Measurements from ENCODE around the gene FBXO3. TPM values are rescaled to one million over a fixed set of nuclear protein-coding genes. Genes with fewer than 3 reads are reported as not detected.

The FBXO3 gene
- total and polyA plus RNA-seq, 2 donors from 2014 or later: 27.5 to 40.4 TPM

GRCh38 chr11:33772870-33773269 is 1.4 kb downstream of the FBXO3 start:
- Histone ChIP-seq H3K27me3 (ENCODE audit: control insufficient read depth, insufficient read depth, low read length) (no peaks in the 10 kb centered on the region), H3K27ac (ENCODE audit: low read depth in 2 of 2, low read length in 2 of 2) (no peak overlapping the region), H3K4me1 (ENCODE audit: control insufficient read depth in 2 of 3, insufficient read depth in 2 of 3, low read depth in 1 of 3, low read length in 3 of 3) (peaks cover 0 to 26% (median 18%) of the 10 kb centered on the region in 3 donors), H3K9me3 (ENCODE audit: control insufficient read depth in 2 of 3, insufficient read depth in 1 of 3, low read length in 3 of 3) (no peaks in the 10 kb centered on the region), H3K36me3 (ENCODE audit: control insufficient read depth in 2 of 3, insufficient read depth in 3 of 3, low read length in 3 of 3) (peaks cover 4 to 10% (median 9%) of the 10 kb centered on the region in 3 donors), H3K4me3 (ENCODE audit: low read length in 3 of 3) (peak overlapping the region in 2 of 3 donors; percentile 88 to 96), H3K9ac (ENCODE audit: low read length in 3 of 3) (no peak overlapping the region)
- intact Hi-C loops (cut with DNase I): no loop called here
- FAIRE-seq (no peak), DNase-seq (no peak)
- TF ChIP-seq, protein P1, sequence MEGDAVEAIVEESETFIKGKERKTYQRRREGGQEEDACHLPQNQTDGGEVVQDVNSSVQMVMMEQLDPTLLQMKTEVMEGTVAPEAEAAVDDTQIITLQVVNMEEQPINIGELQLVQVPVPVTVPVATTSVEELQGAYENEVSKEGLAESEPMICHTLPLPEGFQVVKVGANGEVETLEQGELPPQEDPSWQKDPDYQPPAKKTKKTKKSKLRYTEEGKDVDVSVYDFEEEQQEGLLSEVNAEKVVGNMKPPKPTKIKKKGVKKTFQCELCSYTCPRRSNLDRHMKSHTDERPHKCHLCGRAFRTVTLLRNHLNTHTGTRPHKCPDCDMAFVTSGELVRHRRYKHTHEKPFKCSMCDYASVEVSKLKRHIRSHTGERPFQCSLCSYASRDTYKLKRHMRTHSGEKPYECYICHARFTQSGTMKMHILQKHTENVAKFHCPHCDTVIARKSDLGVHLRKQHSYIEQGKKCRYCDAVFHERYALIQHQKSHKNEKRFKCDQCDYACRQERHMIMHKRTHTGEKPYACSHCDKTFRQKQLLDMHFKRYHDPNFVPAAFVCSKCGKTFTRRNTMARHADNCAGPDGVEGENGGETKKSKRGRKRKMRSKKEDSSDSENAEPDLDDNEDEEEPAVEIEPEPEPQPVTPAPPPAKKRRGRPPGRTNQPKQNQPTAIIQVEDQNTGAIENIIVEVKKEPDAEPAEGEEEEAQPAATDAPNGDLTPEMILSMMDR (IDR thresholded peaks at IDR 0.05; ENCODE audit: borderline replicate concordance, extremely low read depth, insufficient read depth): no peak

GRCh38 chr11:33772300-33772699 is 2.0 kb downstream of the FBXO3 start:
- peaks cover 4 to 13% (median 13%) of the 10 kb centered on the region in 3 donors for H3K36me3 ChIP-seq (ENCODE audit: control insufficient read depth in 2 of 3, insufficient read depth in 3 of 3, low read length in 3 of 3)
- H3K9me3 ChIP-seq (ENCODE audit: control insufficient read depth in 2 of 3, insufficient read depth in 1 of 3, low read length in 3 of 3): no peaks in the 10 kb centered on the region
- H3K4me1 ChIP-seq (ENCODE audit: control insufficient read depth in 2 of 3, insufficient read depth in 2 of 3, low read depth in 1 of 3, low read length in 3 of 3): peaks cover 0 to 26% (median 18%) of the 10 kb centered on the region in 3 donors
- no peak overlapping the region for H3K9ac ChIP-seq (ENCODE audit: low read length in 3 of 3)
- FAIRE-seq (no peak), DNase-seq (no peak)
- H3K4me3 ChIP-seq (ENCODE audit: low read length in 3 of 3): peak overlapping the region in 1 of 3 donors; percentile 88
- intact Hi-C loops (cut with DNase I): no loop called here
- TF ChIP-seq, protein P1 (IDR thresholded peaks at IDR 0.05; ENCODE audit: borderline replicate concordance, extremely low read depth, insufficient read depth): no peak
- no peak overlapping the region for H3K27ac ChIP-seq (ENCODE audit: low read depth in 2 of 2, low read length in 2 of 2)
- no peaks in the 10 kb centered on the region for H3K27me3 ChIP-seq (ENCODE audit: control insufficient read depth, insufficient read depth, low read length)

DNA sequence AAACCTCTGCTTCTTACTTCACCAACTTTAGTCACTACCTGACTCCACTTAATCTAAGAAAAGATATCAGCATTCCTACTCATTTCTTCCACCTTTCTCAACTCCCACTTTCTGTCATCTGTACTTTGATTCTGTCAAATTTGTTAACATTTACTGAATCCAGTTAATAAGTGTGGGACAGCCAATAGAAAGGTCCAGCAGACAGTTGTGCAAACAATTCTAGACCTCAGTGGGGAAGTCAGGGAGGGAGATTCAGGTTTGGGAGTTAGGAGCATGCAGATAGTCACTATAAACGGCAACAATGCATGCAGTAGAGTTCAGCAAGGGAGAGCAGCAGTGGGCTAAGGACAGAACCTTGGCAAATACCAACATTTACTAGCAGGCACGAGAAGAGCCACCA is 4.1 kb downstream of the FBXO3 start:
- FAIRE-seq: peak; percentile 56
- H3K9ac ChIP-seq (ENCODE audit: low read length in 3 of 3): no peak overlapping the region
- TF ChIP-seq, protein P1 (IDR thresholded peaks at IDR 0.05; ENCODE audit: borderline replicate concordance, extremely low read depth, insufficient read depth): no peak
- no peak for DNase-seq
- peaks cover 7 to 25% (median 21%) of the 10 kb centered on the region in 3 donors for H3K36me3 ChIP-seq (ENCODE audit: control insufficient read depth in 2 of 3, insufficient read depth in 3 of 3, low read length in 3 of 3)
- no peak overlapping the region for H3K4me3 ChIP-seq (ENCODE audit: low read length in 3 of 3)
- no peaks in the 10 kb centered on the region for H3K9me3 ChIP-seq (ENCODE audit: control insufficient read depth in 2 of 3, insufficient read depth in 1 of 3, low read length in 3 of 3)
- intact Hi-C loops (cut with DNase I): no loop called here
- H3K4me1 ChIP-seq (ENCODE audit: control insufficient read depth in 2 of 3, insufficient read depth in 2 of 3, low read depth in 1 of 3, low read length in 3 of 3): peaks cover 0 to 16% (median 10%) of the 10 kb centered on the region in 3 donors
- no peaks in the 10 kb centered on the region for H3K27me3 ChIP-seq (ENCODE audit: control insufficient read depth, insufficient read depth, low read length)
- H3K27ac ChIP-seq (ENCODE audit: low read depth in 2 of 2, low read length in 2 of 2): no peak overlapping the region

DNA sequence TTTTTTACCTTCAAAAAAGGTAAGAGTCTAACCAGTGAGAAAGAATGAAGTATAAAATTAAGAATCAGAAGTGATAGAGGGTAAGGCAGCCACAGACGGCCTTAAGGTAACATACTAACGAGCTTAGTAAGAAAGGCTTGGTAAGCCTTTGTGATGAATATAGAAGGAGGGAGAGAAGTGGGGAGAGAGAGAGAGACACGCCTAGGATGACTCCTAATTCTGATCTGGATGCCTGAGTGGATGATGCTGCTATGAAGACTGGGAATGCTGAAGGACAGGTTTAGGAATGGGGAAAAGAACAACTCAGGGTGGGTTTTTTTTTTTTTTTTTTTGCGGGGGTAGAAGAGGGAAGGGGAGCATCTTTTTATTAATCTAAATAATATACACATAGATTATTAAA is 4.8 kb downstream of the FBXO3 start:
- Histone ChIP-seq H3K9ac (ENCODE audit: low read length in 3 of 3) (no peak overlapping the region), H3K9me3 (ENCODE audit: control insufficient read depth in 2 of 3, insufficient read depth in 1 of 3, low read length in 3 of 3) (no peaks in the 10 kb centered on the region), H3K27ac (ENCODE audit: low read depth in 2 of 2, low read length in 2 of 2) (no peak overlapping the region), H3K4me3 (ENCODE audit: low read length in 3 of 3) (no peak overlapping the region), H3K4me1 (ENCODE audit: control insufficient read depth in 2 of 3, insufficient read depth in 2 of 3, low read depth in 1 of 3, low read length in 3 of 3) (peaks cover 0 to 13% (median 6%) of the 10 kb centered on the region in 3 donors), H3K27me3 (ENCODE audit: control insufficient read depth, insufficient read depth, low read length) (no peaks in the 10 kb centered on the region), H3K36me3 (ENCODE audit: control insufficient read depth in 2 of 3, insufficient read depth in 3 of 3, low read length in 3 of 3) (peaks cover 8 to 30% (median 21%) of the 10 kb centered on the region in 3 donors)
- no peak for DNase-seq
- TF ChIP-seq, protein P1 (IDR thresholded peaks at IDR 0.05; ENCODE audit: borderline replicate concordance, extremely low read depth, insufficient read depth): no peak
- no peak for FAIRE-seq
- intact Hi-C loops (cut with DNase I): no loop called here

All from kidney (tissue), 14 donors.